DMS79 treated with DMSO at 0.1 percent for 48 hours (cell line): ENCODE measurements around the gene SPIB.
"Not testable (repeated sequence)": the region's sequence is repeated elsewhere in the genome, so short reads cannot be mapped to it uniquely, and the experiment has no call there.

Experiments used
- DNase-seq: peaks from one replicate; lab custom pipeline; 2025; lab: John Stamatoyannopoulos, UW

SPIB gene

DNA sequence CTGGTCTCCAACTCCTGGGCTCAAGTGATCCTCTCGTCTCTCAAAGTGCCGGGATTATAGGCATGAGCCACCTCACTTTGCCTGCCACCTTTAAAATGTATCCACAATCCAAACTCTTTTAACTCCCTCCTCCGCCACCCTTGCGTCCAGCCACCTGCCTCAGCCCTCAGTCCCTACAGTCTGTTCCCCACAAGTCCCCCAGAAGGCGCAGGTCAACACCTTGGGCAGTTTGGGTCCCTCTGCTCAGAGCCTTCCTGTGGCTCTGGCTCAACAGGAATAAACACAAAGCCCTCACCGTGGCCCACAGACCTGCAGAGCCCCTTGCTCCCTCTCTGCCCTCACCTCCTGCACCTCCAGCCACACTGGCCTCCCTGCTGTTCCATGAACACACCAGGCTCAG lies 50.1 kb downstream of the SPIB start:
- DNase-seq, result no peak

DNA sequence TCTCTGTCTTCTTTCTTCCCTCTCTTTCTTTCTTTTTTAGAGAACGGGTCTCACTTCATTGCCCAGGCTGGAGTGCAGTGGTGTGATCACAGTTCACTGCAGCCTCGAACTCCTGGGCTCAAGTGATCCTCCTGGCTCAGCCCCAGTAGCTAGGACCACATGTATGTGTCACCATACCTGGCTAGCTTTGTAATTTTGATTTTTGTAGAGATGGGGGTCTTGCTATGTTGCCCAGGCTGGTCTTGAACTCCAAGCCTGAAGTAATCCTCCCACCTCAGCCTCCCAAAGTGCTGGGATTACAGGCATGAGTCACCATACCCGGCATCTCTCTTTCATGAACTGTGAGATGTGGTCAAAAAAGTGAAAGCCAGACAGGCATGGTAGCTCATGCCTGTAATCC lies 54.6 kb downstream of the SPIB start:
- not testable (repeated sequence) for DNase-seq

DNA sequence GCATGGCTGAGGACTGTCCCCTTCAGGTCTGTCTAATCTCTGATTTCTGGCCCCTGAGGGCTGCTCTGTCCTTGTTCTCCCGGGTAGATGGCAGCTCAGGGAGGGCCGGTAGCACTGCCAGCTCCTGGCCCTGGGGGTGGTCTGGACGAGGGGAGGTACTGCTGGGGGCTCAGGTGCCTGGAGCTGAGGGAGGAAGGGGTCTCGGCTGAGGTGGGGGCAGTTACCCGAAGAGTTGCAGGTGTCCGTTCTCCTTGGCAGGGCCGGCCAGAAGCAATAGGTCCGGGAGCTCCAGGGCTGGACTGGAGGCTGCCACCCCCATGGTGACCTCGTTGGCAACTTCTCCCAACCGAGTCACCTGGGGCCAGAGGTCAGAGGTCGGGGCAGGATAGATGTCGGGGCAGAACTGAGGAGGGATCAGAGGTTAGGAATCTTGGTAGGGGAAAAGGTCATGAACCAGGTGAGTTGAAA lies 56.4 kb downstream of the SPIB start:
- no peak for DNase-seq

DNA sequence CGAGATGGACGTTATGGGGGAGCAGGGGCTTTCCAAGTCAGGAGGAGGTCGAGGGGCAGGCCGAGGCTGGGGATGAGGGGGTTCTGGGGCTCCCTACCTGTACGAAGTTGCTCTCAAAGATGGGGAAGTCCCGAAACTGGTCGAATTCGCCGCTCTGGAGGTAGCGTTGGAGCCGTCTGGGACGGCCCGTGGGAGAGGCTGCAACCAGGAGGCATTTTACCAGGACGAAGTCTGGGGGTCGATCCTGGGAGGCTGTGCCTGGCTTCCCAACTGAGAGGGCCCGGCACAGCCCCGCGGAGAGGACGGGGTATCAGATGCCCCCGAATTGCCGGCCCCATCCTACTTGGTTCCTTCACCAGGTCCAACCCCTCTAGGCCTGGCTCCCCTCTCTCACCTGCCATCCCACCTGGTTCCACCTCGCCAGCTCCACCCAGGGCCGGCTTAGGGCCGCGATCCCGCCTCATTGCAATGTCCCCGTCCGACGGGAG lies 57.0 kb downstream of the SPIB start:
- no peak for DNase-seq

DNA sequence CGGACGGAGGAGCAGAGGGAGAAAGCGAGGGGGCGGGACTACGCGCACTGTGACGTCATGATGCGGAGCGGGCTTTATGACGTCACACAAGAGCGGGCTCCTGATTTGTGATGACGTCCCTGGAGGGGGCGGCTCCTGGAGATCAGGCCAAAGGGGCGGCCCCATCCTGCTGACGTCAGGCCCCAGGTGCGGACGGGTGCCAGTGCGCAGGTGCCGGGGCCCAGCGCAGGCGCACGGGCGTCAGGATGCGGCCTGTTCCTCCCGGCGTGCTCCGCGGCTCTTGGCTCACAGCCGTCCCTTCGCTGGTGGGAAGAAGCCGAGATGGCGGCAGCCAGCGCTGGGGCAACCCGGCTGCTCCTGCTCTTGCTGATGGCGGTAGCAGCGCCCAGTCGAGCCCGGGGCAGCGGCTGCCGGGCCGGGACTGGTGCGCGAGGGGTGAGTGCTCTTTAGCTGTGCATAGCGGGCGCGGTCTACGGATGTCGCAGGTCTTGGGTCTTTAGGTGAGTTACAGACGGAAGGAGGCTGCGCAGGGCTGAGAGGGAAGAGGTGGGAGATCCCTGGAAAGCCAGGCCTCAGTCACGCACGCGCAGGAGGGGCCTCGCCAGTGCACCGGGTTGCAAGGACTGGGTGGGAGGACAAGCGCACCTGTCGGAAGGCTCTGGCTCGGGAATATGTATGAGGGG lies 57.6 kb downstream of the SPIB start, which contains the start of the genes EMC10 and GARIN5A:
Gene EMC10 (plus strand): TSS at position 284 of the 683 bp plus-strand sequence. CDS start 38 bp downstream, at position 322.
Gene GARIN5A (minus strand): TSS at position 625 of the 683 bp plus-strand sequence. CDS start 460 bp downstream, at position 165.
- peak; percentile 87 for DNase-seq

DNA sequence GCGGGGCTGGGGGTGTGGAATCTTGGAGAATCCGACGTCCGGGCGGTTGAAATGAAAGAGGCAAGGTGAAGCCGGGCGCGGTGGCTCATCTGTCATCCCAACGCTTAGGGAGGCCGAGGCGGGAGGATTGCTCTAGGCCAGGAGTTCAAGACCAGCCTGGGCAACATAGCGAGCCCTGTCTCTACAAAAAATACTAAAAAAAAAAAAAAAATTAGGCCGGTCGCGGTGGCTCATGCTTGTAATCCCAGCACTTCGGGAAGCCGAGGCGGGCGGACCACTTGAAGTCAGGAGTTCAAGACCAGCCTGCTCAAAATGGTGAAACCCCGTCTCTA lies 58.1 kb downstream of the SPIB start:
- DNase-seq, result no peak

DNA sequence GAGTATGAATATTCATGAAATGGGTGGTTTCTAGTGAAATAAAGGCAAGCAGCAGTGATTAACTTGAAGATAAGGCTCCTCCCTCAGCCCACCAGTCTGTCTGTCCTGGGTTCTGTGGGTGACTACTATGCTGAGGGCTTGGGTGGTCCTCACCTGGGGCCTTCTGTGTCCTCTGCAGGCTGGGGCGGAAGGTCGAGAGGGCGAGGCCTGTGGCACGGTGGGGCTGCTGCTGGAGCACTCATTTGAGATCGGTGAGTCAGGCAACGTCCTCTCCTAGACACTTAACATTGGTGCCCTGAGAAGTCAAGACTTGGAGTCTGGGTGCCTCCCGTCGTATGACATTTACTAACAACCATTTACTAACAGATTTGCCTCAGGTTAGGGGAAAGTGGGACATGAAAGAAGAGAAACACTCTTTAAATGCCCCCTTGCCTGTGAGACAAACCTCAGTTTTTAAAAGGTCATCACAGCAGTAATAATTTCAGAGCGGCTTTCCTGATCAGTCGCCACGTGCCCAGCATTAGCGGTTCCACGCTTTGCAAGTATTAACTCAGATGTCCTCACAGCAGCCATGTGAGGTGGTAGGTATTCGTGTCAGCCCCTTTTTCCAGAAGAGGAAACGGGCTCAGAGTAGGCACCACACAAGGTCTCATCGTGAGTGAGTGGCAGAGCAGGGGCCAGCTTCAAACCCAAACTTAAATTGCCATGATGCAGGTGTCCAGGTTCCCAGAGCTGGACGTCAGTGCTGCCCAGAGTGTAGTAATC lies 59.2 kb downstream of the SPIB start:
- no peak for DNase-seq

DNA sequence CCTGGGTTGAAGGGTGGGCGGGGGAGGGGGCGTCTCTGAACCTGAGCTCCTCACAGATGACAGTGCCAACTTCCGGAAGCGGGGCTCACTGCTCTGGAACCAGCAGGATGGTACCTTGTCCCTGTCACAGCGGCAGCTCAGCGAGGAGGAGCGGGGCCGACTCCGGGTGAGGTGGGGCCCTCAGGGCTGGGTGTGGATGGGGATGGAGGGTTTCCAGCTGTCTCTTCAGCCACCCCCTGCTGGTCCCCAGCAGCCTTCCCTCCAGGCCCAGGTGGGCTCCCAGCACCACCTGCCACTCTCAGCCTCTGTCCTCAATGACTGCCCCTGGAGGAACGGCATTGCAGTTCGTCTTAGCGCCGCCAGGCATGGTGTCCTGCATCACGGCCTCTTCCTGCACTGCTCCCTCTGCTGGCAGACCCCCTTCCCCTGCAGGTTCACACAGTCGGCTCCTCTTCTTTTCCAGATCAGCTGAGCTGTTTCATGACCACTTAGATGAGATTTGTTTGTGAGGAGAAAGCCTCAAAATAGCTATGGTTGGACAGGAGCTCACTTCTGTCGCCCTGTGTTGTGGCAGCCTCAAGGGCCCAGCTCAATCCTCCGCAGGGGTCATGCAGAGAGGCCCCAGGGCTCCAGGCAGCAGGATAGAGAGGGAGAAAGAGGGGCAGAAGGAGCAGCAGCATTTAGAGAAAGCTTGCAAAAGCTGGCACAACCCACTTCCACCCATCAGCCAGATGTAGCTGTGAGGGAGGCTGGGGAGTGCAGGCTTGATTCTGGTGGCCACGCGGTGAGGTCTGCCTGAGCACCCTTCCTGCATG lies 60.4 kb downstream of the SPIB start:
- DNase-seq, result no peak

DNA sequence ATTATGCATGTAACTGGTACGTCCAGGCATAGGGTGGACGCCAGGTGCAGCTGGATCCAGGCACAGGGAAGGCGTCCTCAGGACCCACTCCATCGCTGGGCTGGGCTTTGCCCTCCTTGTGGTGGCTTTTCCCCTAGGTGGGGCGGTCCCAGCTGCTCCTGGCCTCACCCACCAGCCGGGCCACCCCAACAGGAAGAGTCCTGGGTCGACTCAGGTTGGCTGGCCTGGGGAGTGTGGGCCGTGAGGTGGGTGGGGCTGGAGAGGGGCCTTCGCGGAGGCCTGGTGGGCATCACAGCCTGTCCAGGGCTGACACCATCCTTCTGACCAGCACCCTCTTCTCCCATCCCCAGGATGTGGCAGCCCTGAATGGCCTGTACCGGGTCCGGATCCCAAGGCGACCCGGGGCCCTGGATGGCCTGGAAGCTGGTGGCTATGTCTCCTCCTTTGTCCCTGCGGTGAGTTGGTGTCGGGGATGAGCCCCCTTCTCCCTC lies 61.1 kb downstream of the SPIB start:
- no peak for DNase-seq

DNA sequence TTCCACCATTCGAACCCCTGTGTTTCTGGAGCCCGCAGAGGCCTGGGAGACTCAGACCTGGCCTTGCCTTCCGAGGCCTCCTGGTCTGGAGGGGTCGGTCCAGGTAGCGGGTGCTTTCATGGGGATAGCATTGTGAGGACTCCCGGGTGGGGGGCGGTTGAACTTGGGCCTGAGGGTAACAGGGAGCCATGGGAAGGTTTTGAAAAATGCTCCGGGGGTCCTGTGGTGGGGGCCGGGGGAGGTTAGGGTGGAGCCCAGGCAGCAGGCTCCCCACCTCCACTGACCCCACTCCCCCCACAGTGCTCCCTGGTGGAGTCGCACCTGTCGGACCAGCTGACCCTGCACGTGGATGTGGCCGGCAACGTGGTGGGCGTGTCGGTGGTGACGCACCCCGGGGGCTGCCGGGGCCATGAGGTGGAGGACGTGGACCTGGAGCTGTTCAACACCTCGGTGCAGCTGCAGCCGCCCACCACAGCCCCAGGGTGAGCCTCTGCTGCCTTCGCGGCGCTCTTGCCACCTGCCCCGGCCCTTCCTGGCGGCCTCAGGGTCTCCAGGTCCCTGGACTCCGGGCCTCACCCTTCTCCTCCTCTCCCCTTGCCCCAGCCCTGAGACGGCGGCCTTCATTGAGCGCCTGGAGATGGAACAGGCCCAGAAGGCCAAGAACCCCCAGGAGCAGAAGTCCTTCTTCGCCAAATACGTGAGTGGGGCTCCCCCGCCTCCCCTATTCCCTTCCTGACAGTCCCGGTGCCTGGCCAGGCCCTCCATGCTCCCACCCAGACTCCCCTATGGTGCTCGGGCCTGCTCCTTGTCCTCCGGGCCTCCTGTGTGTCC lies 61.8 kb downstream of the SPIB start:
- DNase-seq, result no peak
